ENCODE results near the gene PER1.

GRCh38 chr17:8186446-8186786 is 34.2 kb upstream of the PER1 start:
- peak in 1 of 5 experiments; percentile 46 for TF ChIP-seq CTCF (IDR thresholded peaks at IDR 0.05 in 4 of 5, conservative IDR thresholded peaks at IDR 0.05 in 1 of 5)
- TF ChIP-seq POLR2A (IDR thresholded peaks at IDR 0.05): no peak

All from gastrocnemius medialis (tissue), 4 donors.